22Rv1 (cell line): ENCODE data around the gene NUAK1.

ENCODE experiments used
- ZFX ChIP-seq: fragments of 450-650 bp; IDR thresholded peaks from 2 replicates; pipeline ENCODE4 v1.6.1; 2017; ENCODE audit warnings: antibody characterized with exemption, borderline replicate concordance
- TF ChIP-seq, protein P1 (sequence below): fragments of 450-650 bp; IDR thresholded peaks from 2 replicates; pipeline ENCODE4 v1.5.1; 2017; ENCODE audit warnings: mild to moderate bottlenecking

- TF ChIP-seq, protein P1, sequence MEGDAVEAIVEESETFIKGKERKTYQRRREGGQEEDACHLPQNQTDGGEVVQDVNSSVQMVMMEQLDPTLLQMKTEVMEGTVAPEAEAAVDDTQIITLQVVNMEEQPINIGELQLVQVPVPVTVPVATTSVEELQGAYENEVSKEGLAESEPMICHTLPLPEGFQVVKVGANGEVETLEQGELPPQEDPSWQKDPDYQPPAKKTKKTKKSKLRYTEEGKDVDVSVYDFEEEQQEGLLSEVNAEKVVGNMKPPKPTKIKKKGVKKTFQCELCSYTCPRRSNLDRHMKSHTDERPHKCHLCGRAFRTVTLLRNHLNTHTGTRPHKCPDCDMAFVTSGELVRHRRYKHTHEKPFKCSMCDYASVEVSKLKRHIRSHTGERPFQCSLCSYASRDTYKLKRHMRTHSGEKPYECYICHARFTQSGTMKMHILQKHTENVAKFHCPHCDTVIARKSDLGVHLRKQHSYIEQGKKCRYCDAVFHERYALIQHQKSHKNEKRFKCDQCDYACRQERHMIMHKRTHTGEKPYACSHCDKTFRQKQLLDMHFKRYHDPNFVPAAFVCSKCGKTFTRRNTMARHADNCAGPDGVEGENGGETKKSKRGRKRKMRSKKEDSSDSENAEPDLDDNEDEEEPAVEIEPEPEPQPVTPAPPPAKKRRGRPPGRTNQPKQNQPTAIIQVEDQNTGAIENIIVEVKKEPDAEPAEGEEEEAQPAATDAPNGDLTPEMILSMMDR: no peak
- TF ChIP-seq ZFX: no peak
Measured at GRCh38 chr12:106027911-106028310, 110.8 kb downstream of the NUAK1 start.
